ENCODE results near the gene HDDC3.

HDDC3 gene

DNA sequence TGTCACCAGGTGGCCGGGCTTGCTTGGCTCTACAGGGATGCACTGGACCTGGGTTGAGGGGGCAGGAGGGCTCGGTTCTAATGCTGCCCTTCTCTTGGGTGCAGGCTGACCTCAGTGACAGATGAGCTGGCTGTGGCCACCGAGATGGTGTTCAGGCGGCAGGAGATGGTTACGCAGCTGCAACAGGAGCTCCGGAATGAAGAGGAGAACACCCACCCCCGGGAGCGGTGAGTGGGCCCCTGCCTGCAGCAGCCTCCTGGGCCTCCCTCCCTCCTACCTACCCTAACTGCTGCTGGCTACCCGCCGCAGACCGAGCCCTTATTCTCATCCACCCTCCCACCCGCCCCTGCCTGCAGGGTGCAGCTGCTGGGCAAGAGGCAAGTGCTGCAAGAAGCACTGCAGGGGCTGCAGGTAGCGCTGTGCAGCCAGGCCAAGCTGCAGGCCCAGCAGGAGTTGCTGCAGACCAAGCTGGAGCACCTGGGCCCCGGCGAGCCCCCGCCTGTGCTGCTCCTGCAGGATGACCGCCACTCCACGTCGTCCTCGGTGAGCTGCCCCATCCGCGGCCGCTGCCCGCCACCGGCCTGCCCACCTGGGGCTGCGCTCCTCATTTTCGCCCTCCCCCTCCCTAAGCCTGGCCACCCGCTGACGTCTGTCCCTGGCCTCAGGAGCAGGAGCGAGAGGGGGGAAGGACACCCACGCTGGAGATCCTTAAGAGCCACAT is 42.5 kb downstream of the HDDC3 start:
- no peak for DNase-seq

GRCh38 chr15:90889313-90889730 is 43.0 kb downstream of the HDDC3 start:
- no peak for DNase-seq

- no peak for DNase-seq
These were observed 45.3 kb downstream of the HDDC3 start for GRCh38 chr15:90887037-90887481.

DNA sequence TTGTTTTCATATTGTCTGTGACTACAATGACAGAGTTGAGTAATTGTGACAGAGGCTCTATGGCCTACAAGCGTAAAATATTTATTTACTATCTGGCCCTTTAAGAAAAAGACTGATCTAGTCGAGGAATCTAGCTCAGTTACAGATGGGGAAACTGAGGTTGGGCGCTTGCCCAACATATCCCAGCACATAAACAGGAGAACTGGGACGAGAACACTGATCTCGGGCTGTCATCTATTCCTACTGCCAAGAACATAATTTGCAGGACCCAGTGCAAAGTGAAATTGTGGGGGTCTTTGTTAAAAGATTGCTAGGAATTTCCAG is 46.1 kb downstream of the HDDC3 start:
- no peak for DNase-seq

GRCh38 chr15:90885432-90886290 is 46.7 kb downstream of the HDDC3 start:
- DNase-seq: no peak

DNA sequence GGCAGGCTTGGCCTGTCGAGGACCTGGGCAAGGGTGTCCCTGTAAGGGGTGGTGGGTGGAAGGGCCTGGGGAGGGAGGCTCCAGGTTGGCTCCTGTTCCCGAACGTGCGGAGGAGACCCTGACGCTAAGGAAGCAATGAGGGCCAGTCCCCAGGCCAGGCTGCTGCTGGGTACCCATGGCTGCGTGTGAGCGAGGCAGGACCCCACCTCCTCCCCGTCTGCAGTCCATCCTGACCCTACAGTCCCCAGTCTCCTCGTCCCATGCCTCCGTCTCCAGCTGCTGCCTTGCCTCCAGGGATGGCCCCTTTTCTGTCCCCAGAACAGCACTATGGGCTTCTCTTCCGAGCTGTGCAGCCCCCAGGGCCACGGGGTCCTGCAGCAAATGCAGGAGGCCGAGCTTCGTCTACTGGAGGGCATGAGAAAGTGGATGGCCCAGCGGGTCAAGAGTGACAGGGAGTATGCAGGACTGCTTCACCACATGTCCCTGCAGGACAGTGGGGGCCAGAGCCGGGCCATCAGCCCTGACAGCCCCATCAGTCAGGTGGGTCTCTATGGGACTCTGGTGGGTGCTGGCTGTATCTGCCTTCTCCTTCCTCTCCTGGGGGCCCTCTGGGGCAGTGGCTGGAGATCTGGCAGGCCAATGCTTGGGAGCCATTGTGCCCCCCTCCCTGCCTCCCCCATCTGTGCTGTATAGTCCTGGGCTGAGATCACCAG is 47.5 kb downstream of the HDDC3 start:
- no peak for DNase-seq

GRCh38 chr15:90883976-90884718 is 48.2 kb downstream of the HDDC3 start, which contains the start of gene FES:
Gene FES (plus strand): TSS chr15:90884504. CDS start chr15:90885046, 542 bp downstream.
- no peak for DNase-seq

- no peak for DNase-seq
These were observed 48.8 kb downstream of the HDDC3 start for GRCh38 chr15:90883526-90883975.

GRCh38 chr15:90882781-90883525 is 49.4 kb downstream of the HDDC3 start:
- DNase-seq: no peak

GRCh38 chr15:90881978-90882721 is 50.2 kb downstream of the HDDC3 start:
- DNase-seq: no peak

DNA sequence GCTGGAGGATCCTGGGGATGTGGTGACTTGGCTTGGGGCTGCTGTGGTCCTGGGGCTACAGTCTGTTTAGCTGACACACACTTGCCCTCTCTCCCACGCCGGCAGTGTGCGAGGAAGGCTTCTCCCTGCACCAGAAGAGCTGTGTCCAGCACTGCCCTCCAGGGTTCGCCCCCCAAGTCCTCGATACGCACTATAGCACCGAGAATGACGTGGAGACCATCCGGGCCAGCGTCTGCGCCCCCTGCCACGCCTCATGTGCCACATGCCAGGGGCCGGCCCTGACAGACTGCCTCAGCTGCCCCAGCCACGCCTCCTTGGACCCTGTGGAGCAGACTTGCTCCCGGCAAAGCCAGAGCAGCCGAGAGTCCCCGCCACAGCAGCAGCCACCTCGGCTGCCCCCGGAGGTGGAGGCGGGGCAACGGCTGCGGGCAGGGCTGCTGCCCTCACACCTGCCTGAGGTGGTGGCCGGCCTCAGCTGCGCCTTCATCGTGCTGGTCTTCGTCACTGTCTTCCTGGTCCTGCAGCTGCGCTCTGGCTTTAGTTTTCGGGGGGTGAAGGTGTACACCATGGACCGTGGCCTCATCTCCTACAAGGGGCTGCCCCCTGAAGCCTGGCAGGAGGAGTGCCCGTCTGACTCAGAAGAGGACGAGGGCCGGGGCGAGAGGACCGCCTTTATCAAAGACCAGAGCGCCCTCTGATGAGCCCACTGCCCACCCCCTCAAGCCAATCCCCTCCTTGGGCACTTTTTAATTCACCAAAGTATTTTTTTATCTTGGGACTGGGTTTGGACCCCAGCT is 51.0 kb downstream of the HDDC3 start:
- DNase-seq: no peak

- DNase-seq: no peak
These were observed 51.8 kb downstream of the HDDC3 start for GRCh38 chr15:90880381-90881145.

Measured in DMS79 (cell line).